OCI-LY7 (cell line): Measurements from ENCODE around the gene MEF2A. TPM values are rescaled to one million over a fixed set of nuclear protein-coding genes. Genes with fewer than 3 reads are reported as not detected.

ENCODE experiments used
- BruUV-seq: library from RNA; stranded (reverse); fragments of 400-500 nt; replicated peaks from 2 replicates; lab custom pipeline; 2021; lab: Mats Ljungman, UMichigan
- CTCF ChIA-PET: fragments of 300-600 bp; sonication (Branson Sonifier 250); formaldehyde crosslinking; loops from one replicate; lab custom pipeline; 2022; ENCODE audit warnings: antibody characterized with exemption; ENCODE audit not compliant: unreplicated experiment; lab: Charles Lee
- POLR2A ChIA-PET: fragments of 300-600 bp; sonication (Branson Sonifier 250); formaldehyde crosslinking; loops from one replicate; lab custom pipeline; 2022; ENCODE audit warnings: antibody characterized with exemption; lab: Charles Lee
- DNase-seq: peaks from one replicate; pipeline ENCODE4 v3.0.0-alpha.2; 2015; ENCODE audit warnings: low spot score
- H2AFZ ChIP-seq: fragments of 200-600 bp; sonication (generic), shearing (Covaris generic); 2 replicates; pipeline ENCODE4 v1.6.1; 2014; ENCODE audit warnings: mild to moderate bottlenecking, antibody characterized with exemption, low read length, moderate library complexity
- H3K27ac ChIP-seq: fragments of 200-600 bp; sonication (generic); 2 replicates; pipeline ENCODE4 v1.5.1; 2014; ENCODE audit warnings: mixed run types, low read depth, mild to moderate bottlenecking, moderate library complexity, low read length, inconsistent platforms; ENCODE audit not compliant: poor library complexity, severe bottlenecking
- H3K36me3 ChIP-seq: fragments of 200-600 bp; sonication (generic); 2 replicates; pipeline ENCODE4 v1.6.1; 2014; ENCODE audit warnings: mild to moderate bottlenecking, antibody characterized with exemption, low read length, moderate library complexity, mixed read lengths; ENCODE audit not compliant: insufficient read depth
- H3K4me1 ChIP-seq: fragments of 200-600 bp; sonication (generic); 2 replicates; pipeline ENCODE4 v1.5.1; 2014; ENCODE audit warnings: mild to moderate bottlenecking, low read length; ENCODE audit not compliant: insufficient read depth, poor library complexity, severe bottlenecking
- H3K4me2 ChIP-seq: fragments of 200-600 bp; sonication (generic); 2 replicates; pipeline ENCODE4 v1.6.1; 2014; ENCODE audit warnings: mild to moderate bottlenecking, low read length
- H3K4me3 ChIP-seq: fragments of 200-600 bp; sonication (generic); 2 replicates; pipeline ENCODE4 v1.5.1; 2014; ENCODE audit warnings: mild to moderate bottlenecking, low read depth, low read length; ENCODE audit not compliant: poor library complexity, severe bottlenecking
- H3K79me2 ChIP-seq: fragments of 200-600 bp; sonication (generic); 2 replicates; pipeline ENCODE4 v1.6.1; 2016; ENCODE audit warnings: low read depth, mild to moderate bottlenecking, low read length, moderate library complexity, mixed read lengths; ENCODE audit not compliant: insufficient read depth
- H3K9me2 ChIP-seq: fragments of 200-600 bp; sonication (generic); 2 replicates; pipeline ENCODE4 v1.6.1; 2016; ENCODE audit warnings: mild to moderate bottlenecking, low read length, mixed read lengths; ENCODE audit not compliant: insufficient read depth
- H3K9me3 ChIP-seq: fragments of 200-600 bp; sonication (generic); 2 replicates; pipeline ENCODE4 v1.6.1; 2014; ENCODE audit warnings: mild to moderate bottlenecking, mixed run types, low read length, mixed read lengths
- H4K20me1 ChIP-seq: fragments of 200-600 bp; sonication (generic); 2 replicates; pipeline ENCODE4 v1.6.1; 2014; ENCODE audit warnings: mild to moderate bottlenecking, antibody characterized with exemption, low read length, moderate library complexity, mixed read lengths; ENCODE audit not compliant: insufficient read depth
- CTCF ChIP-seq: fragments of 200-600 bp; sonication (generic); conservative IDR thresholded peaks from 2 replicates; pipeline ENCODE4 v1.5.1; 2014; ENCODE audit warnings: mild to moderate bottlenecking, antibody characterized with exemption, low read length, moderate library complexity, mixed read lengths
- EZH2phosphoT487 ChIP-seq: fragments of 200-600 bp; sonication (generic); IDR thresholded peaks from 2 replicates; pipeline ENCODE4 v1.6.1; 2018; ENCODE audit warnings: low read depth, borderline replicate concordance, mild to moderate bottlenecking, mixed run types, antibody characterized with exemption, low read length, moderate library complexity, mixed read lengths
- intact Hi-C: fragments of 100-400 bp; cut with micrococcal nuclease; formaldehyde crosslinking; loops from one replicate; pipeline ENCODE4 v1.10.0; 2022; ENCODE audit not compliant: unreplicated experiment
- total RNA-seq, 2 experiments: library from RNA; depleted of rRNA in 1 of 2; stranded (reverse); fragments of >200 nt in 1 of 2; shearing (Covaris generic) in 1 of 2; gene quantifications; 2 replicates each; pipeline ENCODE4 v1.2.3, GENCODE V29; 2014 to 2022

Gene MEF2A
- total RNA-seq, 2 experiments from 2014 or later: 28.0 to 38.2 TPM

DNA sequence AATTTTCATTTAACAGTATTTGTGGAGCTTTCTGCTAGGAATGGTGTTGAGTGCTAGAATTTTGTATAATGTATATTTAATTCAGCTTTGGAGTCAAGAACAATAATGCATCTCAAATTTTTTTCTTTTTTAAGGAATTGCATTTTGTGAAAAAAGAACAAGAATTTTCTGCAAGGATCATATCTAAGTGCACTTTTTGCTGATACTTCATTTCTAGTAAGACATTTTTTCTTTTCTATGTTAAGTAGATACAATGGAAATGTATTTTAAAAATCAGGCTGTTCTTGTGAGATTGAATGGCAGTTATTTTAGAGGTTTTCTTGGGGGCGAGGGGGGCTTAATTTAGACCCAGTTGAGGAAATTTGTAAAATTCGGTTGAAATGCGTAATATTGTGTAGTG, 32.5 kb downstream of the MEF2A start:
- Histone ChIP-seq H3K36me3 (peaks cover 49% of the 10 kb centered on the region), H3K9me3 (peaks cover 27% of the 10 kb centered on the region; the same call in 1 of the 2 replicates), H4K20me1 (no peaks in the 10 kb centered on the region), H3K9me2 (no peaks in the 10 kb centered on the region), H2AFZ (no peak overlapping the region), H3K4me3 (no peak overlapping the region), H3K4me1 (no peaks in the 10 kb centered on the region), H3K27ac (no peak overlapping the region), H3K4me2 (no peak overlapping the region), H3K79me2 (peaks cover 45% of the 10 kb centered on the region)
- DNase-seq: no peak
- ChIA-PET POLR2A (no interaction called here), CTCF (no interaction called here)
- intact Hi-C loops: no loop called here
- TF ChIP-seq EZH2phosphoT487 (no peak), CTCF (no peak)
- BruUV-seq: no TSS peak

- no TSS peak for BruUV-seq
- no peaks in the 10 kb centered on the region for H3K9me2 ChIP-seq
- H2AFZ ChIP-seq: no peak overlapping the region
- no peak overlapping the region for H3K27ac ChIP-seq
- intact Hi-C loops: no loop called here
- H3K79me2 ChIP-seq: peaks cover 39% of the 10 kb centered on the region
- H4K20me1 ChIP-seq: no peaks in the 10 kb centered on the region
- no peak overlapping the region for H3K4me3 ChIP-seq
- peaks cover 11% of the 10 kb centered on the region for H3K4me1 ChIP-seq
- H3K9me3 ChIP-seq: peaks cover 10% of the 10 kb centered on the region; the same call in 1 of the 2 replicates
- peaks cover 40% of the 10 kb centered on the region for H3K36me3 ChIP-seq
- no peak for TF ChIP-seq CTCF
- no peak for TF ChIP-seq EZH2phosphoT487
- DNase-seq: no peak
- ChIA-PET POLR2A (no interaction called here), CTCF (no interaction called here)
- no peak overlapping the region for H3K4me2 ChIP-seq
Observed at GRCh38 chr15:99603828-99604227, 38.0 kb downstream of the MEF2A start.

DNA sequence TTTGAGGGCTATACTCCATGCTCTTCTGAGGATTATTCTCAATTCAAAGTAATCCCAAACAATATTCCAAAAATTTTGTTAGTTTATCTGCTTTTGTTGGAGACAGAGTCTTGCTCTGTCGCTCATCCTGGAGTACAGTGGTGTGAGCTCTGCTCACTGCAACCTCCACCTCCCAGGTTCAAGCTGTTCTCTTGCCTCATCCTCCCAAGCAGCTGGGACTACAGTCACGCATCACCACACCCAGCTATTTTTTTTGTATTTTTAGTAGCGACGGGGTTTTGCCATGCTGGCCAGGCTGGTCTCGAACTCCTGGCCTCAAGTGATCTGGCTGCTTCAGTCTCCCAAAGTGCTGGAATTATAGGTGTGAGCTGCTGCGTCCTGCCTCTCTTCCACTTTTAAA, 39.1 kb downstream of the MEF2A start:
- DNase-seq: peak; percentile 27
- no peaks in the 10 kb centered on the region for H3K9me2 ChIP-seq
- no peaks in the 10 kb centered on the region for H4K20me1 ChIP-seq
- TF ChIP-seq EZH2phosphoT487: no peak
- no peak for TF ChIP-seq CTCF
- H3K36me3 ChIP-seq: peaks cover 30% of the 10 kb centered on the region
- CTCF ChIA-PET: no interaction called here
- intact Hi-C loops: no loop called here
- peaks cover 11% of the 10 kb centered on the region for H3K4me1 ChIP-seq
- no TSS peak for BruUV-seq
- peak overlapping the region; percentile 35 for H3K4me2 ChIP-seq
- H2AFZ ChIP-seq: no peak overlapping the region
- POLR2A ChIA-PET: interaction anchor here (0.6 to 1.5 kb wide), 5 partner anchors 9 to 131 kb away, joined by 3 to 7 read pairs (median 3); no protein-coding TSS in a partner anchor
- no peak overlapping the region for H3K27ac ChIP-seq
- H3K4me3 ChIP-seq: no peak overlapping the region
- H3K79me2 ChIP-seq: peaks cover 50% of the 10 kb centered on the region
- peaks cover 9% of the 10 kb centered on the region; the same call in 1 of the 2 replicates for H3K9me3 ChIP-seq
